ENCODE results near the gene GRHL3. TPM values are rescaled to one million over a fixed set of nuclear protein-coding genes. Genes with fewer than 3 reads are reported as not detected.

The GRHL3 gene
- total and polyA plus RNA-seq, 2 donors = 0.90 to 3.2 TPM

DNA sequence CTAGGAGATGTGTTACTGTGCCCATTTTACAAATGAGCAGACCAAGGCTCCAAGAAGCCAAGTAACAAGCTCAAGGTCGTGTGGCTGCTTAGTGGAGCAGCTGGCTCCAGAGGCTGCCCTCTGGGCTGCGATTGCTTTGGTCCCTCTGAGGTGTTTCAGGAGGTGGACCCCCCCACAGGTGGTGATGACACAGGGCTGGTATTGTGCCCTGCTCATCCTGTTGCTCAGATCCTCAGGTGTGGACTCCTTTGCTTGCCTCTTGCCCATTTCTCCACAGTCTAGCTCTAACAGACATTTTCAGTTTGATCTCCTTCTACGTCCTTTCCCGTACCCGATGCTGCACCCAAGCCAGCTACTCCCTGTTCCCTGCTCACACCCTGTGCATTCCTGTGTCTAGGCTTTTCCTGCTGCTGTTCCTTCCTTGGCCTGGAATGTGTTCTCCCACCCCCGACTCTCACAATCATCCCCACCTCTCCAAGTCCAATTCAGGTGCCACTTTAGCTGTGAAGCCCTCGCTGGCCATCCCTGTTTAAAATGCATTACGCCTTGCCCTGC is 28.1 kb upstream of the GRHL3 start:
- DNase-seq (ENCODE audit: low read depth in 6 of 9, low spot score in 9 of 9) = no peak
- no peaks in the 10 kb centered on the region for H3K9me3 ChIP-seq (ENCODE audit: control insufficient read depth in 2 of 2, insufficient read depth in 1 of 2, low read length in 1 of 2)
- H3K4me1 ChIP-seq (ENCODE audit: control insufficient read depth in 2 of 2, insufficient read depth in 2 of 2, low read length in 2 of 2) = no peaks in the 10 kb centered on the region
- H3K27me3 ChIP-seq (ENCODE audit: control insufficient read depth in 2 of 2, insufficient read depth in 1 of 2, low read length in 1 of 2) = no peaks in the 10 kb centered on the region
- H3K27ac ChIP-seq (ENCODE audit: low read depth in 1 of 2, low read length in 1 of 2) = no peak overlapping the region
- H3K4me3 ChIP-seq (ENCODE audit: low read length in 2 of 2) = no peak overlapping the region
- H3K36me3 ChIP-seq (ENCODE audit: control insufficient read depth in 2 of 2, insufficient read depth in 2 of 2, low read length in 1 of 2) = no peaks in the 10 kb centered on the region
- 91% methylated on average over 8 of the region's 8 CpGs for WGBS

DNA sequence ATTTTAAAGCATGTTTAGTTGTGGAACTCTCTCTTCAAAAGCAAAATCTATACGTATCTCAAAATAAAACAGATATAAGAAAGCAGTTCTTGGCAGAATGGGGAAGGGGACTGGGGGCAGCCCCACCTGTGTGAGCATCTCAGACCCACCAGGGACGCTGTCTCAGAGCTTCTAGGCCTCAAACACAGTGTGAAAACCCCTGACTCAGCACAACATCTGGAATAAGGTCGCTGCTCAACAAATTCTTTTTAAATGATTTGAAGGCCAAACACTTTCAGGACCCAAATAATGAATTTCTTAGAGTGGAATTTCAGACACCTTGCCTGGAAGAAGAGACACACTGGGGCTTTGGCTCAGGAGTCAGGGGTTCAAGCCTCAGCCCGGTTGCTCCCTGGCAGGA is 27.1 kb upstream of the GRHL3 start:
- no peaks in the 10 kb centered on the region for H3K4me1 ChIP-seq (ENCODE audit: control insufficient read depth in 2 of 2, insufficient read depth in 2 of 2, low read length in 2 of 2)
- H3K9me3 ChIP-seq (ENCODE audit: control insufficient read depth in 2 of 2, insufficient read depth in 1 of 2, low read length in 1 of 2) = no peaks in the 10 kb centered on the region
- no peak overlapping the region for H3K4me3 ChIP-seq (ENCODE audit: low read length in 2 of 2)
- 87% methylated on average over 4 of the region's 4 CpGs for WGBS
- no peak overlapping the region for H3K27ac ChIP-seq (ENCODE audit: low read depth in 1 of 2, low read length in 1 of 2)
- no peaks in the 10 kb centered on the region for H3K36me3 ChIP-seq (ENCODE audit: control insufficient read depth in 2 of 2, insufficient read depth in 2 of 2, low read length in 1 of 2)
- DNase-seq (ENCODE audit: low read depth in 6 of 9, low spot score in 9 of 9) = no peak
- no peaks in the 10 kb centered on the region for H3K27me3 ChIP-seq (ENCODE audit: control insufficient read depth in 2 of 2, insufficient read depth in 1 of 2, low read length in 1 of 2)

DNA sequence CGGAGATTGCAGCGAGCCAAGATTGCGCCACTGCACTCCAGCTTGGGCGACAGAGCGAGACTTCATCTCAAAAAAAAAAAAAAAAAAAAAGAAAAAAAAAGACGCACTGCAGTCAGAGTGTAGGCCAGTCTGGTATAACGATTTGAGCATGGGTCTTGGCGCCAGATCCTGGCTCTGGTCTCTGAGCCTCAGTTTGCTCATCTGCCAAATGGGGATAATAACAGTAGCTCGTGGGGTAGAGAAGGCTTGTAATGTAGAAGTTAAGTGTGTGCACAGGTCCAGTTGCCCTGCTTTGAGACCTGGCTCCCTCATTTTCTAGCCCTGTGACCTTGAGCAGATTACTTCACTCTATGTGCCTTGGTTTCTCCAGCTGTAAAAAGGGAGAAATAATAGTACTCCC is 26.3 kb upstream of the GRHL3 start:
- DNase-seq (ENCODE audit: low read depth in 6 of 9, low spot score in 9 of 9) = no peak
- Histone ChIP-seq H3K27me3 (ENCODE audit: control insufficient read depth in 2 of 2, insufficient read depth in 1 of 2, low read length in 1 of 2) (peaks cover 0 to 2% of the 10 kb centered on the region in 2 donors), H3K27ac (ENCODE audit: low read depth in 1 of 2, low read length in 1 of 2) (no peak overlapping the region), H3K4me1 (ENCODE audit: control insufficient read depth in 2 of 2, insufficient read depth in 2 of 2, low read length in 2 of 2) (no peaks in the 10 kb centered on the region), H3K9me3 (ENCODE audit: control insufficient read depth in 2 of 2, insufficient read depth in 1 of 2, low read length in 1 of 2) (no peaks in the 10 kb centered on the region), H3K36me3 (ENCODE audit: control insufficient read depth in 2 of 2, insufficient read depth in 2 of 2, low read length in 1 of 2) (no peaks in the 10 kb centered on the region), H3K4me3 (ENCODE audit: low read length in 2 of 2) (no peak overlapping the region)
- 90% methylated on average over 9 of the region's 9 CpGs for WGBS

DNA sequence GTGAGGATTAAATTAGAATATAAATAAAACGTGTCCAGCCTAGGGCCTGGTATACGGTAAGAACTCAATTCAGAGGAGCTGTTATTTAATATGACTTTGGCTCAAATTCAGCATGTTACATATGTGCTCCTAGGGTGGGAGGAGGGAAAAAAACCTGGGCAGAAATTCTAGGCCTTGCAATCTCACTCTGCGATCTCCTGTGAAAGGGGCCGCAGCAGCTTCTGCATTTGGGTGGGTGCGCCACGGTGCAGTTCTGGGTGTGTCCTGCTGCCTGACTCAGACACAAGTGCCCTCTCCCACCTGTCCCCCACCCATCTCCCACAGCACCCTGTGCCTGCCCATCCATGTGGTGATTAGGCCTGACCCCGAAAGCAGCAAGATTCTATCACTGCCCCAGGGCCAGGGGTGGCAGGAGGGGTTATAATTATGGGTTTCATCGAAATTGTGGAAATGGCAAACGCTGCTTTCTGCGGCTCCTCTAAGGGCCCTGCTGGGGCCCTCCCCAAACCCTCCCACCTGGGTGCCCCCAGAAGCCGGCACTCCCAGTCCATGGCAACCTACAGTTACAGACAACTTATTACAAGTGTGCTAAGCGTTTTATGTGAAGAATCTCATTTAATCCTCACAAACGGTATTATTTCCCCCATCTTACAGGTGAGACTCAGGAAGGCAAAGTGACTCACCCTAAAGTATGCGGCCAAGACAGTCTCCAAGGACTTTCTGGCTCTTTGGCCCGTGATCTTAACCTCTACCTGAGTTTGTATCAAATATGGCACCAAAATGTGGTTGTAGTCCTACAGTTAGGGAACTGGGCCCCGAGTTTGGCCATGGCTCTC is 25.5 kb upstream of the GRHL3 start:
- no peak for DNase-seq (ENCODE audit: low read depth in 6 of 9, low spot score in 9 of 9)
- no peaks in the 10 kb centered on the region for H3K9me3 ChIP-seq (ENCODE audit: control insufficient read depth in 2 of 2, insufficient read depth in 1 of 2, low read length in 1 of 2)
- H3K36me3 ChIP-seq (ENCODE audit: control insufficient read depth in 2 of 2, insufficient read depth in 2 of 2, low read length in 1 of 2) = no peaks in the 10 kb centered on the region
- H3K4me3 ChIP-seq (ENCODE audit: low read length in 2 of 2) = no peak overlapping the region
- 90% methylated on average over 16 of the region's 16 CpGs for WGBS
- H3K27me3 ChIP-seq (ENCODE audit: control insufficient read depth in 2 of 2, insufficient read depth in 1 of 2, low read length in 1 of 2) = peaks cover 0 to 2% of the 10 kb centered on the region in 2 donors
- no peak overlapping the region for H3K27ac ChIP-seq (ENCODE audit: low read depth in 1 of 2, low read length in 1 of 2)
- no peaks in the 10 kb centered on the region for H3K4me1 ChIP-seq (ENCODE audit: control insufficient read depth in 2 of 2, insufficient read depth in 2 of 2, low read length in 2 of 2)

DNA sequence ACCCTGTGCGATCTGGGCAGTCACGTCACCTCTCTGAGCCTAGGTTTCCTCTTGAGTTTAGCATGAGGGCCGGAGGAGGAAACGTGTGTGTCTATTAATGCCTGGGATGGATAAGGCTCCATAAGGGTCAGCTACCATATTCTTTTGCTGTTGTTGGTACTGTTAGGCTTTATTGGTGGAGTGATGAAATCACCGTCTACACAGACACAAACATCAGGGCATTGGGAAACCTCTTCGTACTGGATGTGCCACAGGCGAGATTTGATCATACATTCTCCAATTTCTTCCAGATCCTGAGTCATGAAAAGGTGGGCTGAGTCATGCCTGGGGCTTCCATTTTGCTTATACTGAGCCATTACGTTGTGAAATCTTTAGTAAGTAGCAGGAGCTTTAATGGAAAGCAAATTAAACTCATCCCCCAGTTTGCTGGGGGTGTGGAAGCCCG is 24.9 kb upstream of the GRHL3 start:
- H3K27me3 ChIP-seq (ENCODE audit: control insufficient read depth in 2 of 2, insufficient read depth in 1 of 2, low read length in 1 of 2) = peaks cover 0 to 2% of the 10 kb centered on the region in 2 donors
- no peaks in the 10 kb centered on the region for H3K36me3 ChIP-seq (ENCODE audit: control insufficient read depth in 2 of 2, insufficient read depth in 2 of 2, low read length in 1 of 2)
- H3K4me3 ChIP-seq (ENCODE audit: low read length in 2 of 2) = no peak overlapping the region
- no peak for DNase-seq (ENCODE audit: low read depth in 6 of 9, low spot score in 9 of 9)
- H3K27ac ChIP-seq (ENCODE audit: low read depth in 1 of 2, low read length in 1 of 2) = no peak overlapping the region
- WGBS = 88% methylated on average over 9 of the region's 9 CpGs
- no peaks in the 10 kb centered on the region for H3K4me1 ChIP-seq (ENCODE audit: control insufficient read depth in 2 of 2, insufficient read depth in 2 of 2, low read length in 2 of 2)
- no peaks in the 10 kb centered on the region for H3K9me3 ChIP-seq (ENCODE audit: control insufficient read depth in 2 of 2, insufficient read depth in 1 of 2, low read length in 1 of 2)

DNA sequence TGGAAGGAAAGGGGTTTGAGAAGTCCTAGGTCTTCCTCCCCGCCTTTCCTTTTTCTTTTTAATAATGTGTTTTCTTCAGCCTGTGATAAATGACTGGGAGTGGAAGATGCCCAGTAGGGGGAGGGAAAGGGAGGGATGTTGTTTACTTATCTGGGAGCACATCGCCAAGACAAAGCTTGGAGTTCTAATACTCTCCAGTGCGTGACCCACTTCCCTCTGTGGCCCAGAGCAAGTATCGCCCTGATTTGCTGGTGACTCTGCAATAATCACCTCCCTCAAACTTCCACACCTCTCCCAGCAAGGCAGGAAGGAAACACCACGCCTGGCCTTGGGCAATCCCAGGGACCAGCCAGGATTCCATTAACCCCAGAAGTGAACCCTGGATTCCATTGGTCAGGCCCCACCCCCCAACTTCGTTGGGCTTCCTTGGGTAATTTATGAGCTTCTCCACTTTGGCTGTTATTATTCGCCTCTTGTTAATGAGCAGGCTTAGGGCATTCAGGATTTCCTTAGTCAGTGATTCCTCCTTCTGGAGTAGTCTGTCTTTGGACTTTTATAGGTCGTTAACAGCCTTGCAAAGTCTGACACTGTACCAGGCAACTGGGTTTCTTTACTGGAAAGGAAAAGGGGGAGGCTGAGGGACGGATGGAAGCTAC is 24.3 kb upstream of the GRHL3 start:
- no peak overlapping the region for H3K27ac ChIP-seq (ENCODE audit: low read depth in 1 of 2, low read length in 1 of 2)
- H3K4me1 ChIP-seq (ENCODE audit: control insufficient read depth in 2 of 2, insufficient read depth in 2 of 2, low read length in 2 of 2) = no peaks in the 10 kb centered on the region
- DNase-seq (ENCODE audit: low read depth in 6 of 9, low spot score in 9 of 9) = no peak
- no peak overlapping the region for H3K4me3 ChIP-seq (ENCODE audit: low read length in 2 of 2)
- WGBS = 70% methylated on average over 9 of the region's 9 CpGs
- H3K9me3 ChIP-seq (ENCODE audit: control insufficient read depth in 2 of 2, insufficient read depth in 1 of 2, low read length in 1 of 2) = no peaks in the 10 kb centered on the region
- H3K27me3 ChIP-seq (ENCODE audit: control insufficient read depth in 2 of 2, insufficient read depth in 1 of 2, low read length in 1 of 2) = peaks cover 0 to 2% of the 10 kb centered on the region in 2 donors
- no peaks in the 10 kb centered on the region for H3K36me3 ChIP-seq (ENCODE audit: control insufficient read depth in 2 of 2, insufficient read depth in 2 of 2, low read length in 1 of 2)

DNA sequence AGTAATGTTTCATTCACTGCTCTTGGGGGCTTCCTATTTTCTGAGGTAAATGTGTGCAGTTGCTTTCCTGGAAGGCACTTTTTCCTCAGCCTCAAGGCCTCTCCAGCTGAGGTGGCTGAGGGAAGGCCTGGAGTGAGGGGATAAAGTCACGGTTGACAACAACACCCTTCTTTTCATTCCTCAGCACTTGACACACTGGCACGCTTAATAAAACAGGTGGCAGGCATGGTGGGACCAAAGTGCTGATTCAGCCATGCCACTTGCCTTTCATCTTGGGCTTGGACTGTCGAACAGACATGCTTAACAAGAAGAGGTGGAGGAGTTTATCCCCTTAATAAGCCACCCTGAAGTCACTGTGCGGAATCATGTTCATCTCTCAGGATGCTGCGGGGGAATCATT is 23.6 kb upstream of the GRHL3 start:
- WGBS = 93% methylated on average over 5 of the region's 5 CpGs
- no peaks in the 10 kb centered on the region for H3K9me3 ChIP-seq (ENCODE audit: control insufficient read depth in 2 of 2, insufficient read depth in 1 of 2, low read length in 1 of 2)
- DNase-seq (ENCODE audit: low read depth in 6 of 9, low spot score in 9 of 9) = no peak
- peaks cover 0 to 2% of the 10 kb centered on the region in 2 donors for H3K27me3 ChIP-seq (ENCODE audit: control insufficient read depth in 2 of 2, insufficient read depth in 1 of 2, low read length in 1 of 2)
- H3K27ac ChIP-seq (ENCODE audit: low read depth in 1 of 2, low read length in 1 of 2) = no peak overlapping the region
- H3K4me3 ChIP-seq (ENCODE audit: low read length in 2 of 2) = no peak overlapping the region
- no peaks in the 10 kb centered on the region for H3K4me1 ChIP-seq (ENCODE audit: control insufficient read depth in 2 of 2, insufficient read depth in 2 of 2, low read length in 2 of 2)
- H3K36me3 ChIP-seq (ENCODE audit: control insufficient read depth in 2 of 2, insufficient read depth in 2 of 2, low read length in 1 of 2) = no peaks in the 10 kb centered on the region

DNA sequence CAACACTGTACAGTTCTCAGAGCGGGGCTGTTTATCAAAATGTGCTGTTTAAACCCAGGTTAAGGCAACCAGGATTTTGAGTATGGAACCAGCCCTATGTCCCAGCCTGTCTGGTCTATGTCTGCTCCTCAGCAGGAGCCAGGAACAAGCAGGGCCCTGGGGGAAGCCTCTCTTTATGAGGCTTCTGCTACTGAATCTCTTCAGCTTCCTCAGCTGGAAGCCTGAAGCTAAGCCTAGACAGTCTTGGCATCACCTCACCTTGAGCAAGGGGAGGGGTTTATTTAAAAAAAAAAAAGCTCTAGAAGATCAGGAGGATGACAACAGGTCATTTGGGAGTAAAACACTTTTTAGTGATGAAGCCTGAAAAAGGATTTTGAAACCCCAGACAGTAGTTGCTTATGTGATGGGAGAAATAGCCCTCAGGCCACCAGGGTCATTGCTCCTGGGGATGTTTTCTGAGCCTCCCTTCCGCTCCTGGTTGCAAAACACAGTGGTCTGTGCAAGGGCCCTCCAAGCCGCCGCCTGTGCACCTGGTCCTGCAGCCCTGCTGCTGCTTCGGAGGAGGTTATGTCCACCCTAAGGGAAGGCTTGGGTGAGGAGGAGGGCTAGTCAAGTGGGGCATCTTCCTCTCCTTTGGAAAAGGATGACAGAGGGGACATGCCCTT is 21.8 kb upstream of the GRHL3 start:
- WGBS = 97% methylated on average over 5 of the region's 5 CpGs
- Histone ChIP-seq H3K4me1 (ENCODE audit: control insufficient read depth in 2 of 2, insufficient read depth in 2 of 2, low read length in 2 of 2) (no peaks in the 10 kb centered on the region), H3K4me3 (ENCODE audit: low read length in 2 of 2) (no peak overlapping the region), H3K9me3 (ENCODE audit: control insufficient read depth in 2 of 2, insufficient read depth in 1 of 2, low read length in 1 of 2) (no peaks in the 10 kb centered on the region), H3K27ac (ENCODE audit: low read depth in 1 of 2, low read length in 1 of 2) (no peak overlapping the region), H3K27me3 (ENCODE audit: control insufficient read depth in 2 of 2, insufficient read depth in 1 of 2, low read length in 1 of 2) (peaks cover 0 to 4% of the 10 kb centered on the region in 2 donors), H3K36me3 (ENCODE audit: control insufficient read depth in 2 of 2, insufficient read depth in 2 of 2, low read length in 1 of 2) (no peaks in the 10 kb centered on the region)
- DNase-seq (ENCODE audit: low read depth in 6 of 9, low spot score in 9 of 9) = no peak

DNA sequence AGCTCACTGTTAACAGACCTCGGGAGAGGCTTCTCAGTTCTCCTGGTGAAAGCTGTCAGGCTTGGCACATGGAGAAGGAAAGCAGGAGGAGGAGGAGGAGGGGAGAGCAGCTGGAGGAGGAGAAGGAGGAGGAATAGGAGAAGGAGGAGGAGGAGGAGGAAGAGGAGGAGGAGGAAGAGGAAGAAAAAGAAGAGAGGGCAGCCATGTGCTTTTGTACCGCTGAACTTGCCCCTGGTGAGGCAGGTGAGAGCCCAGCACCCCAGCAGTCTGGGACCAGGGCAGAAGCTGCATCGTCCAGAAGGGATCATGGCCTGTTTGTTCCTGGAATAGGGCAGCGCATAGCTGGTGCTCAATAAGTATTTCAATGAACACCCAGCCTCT is 21.3 kb upstream of the GRHL3 start:
- Histone ChIP-seq H3K4me1 (ENCODE audit: control insufficient read depth in 2 of 2, insufficient read depth in 2 of 2, low read length in 2 of 2) (no peaks in the 10 kb centered on the region), H3K27me3 (ENCODE audit: control insufficient read depth in 2 of 2, insufficient read depth in 1 of 2, low read length in 1 of 2) (peaks cover 0 to 4% of the 10 kb centered on the region in 2 donors), H3K36me3 (ENCODE audit: control insufficient read depth in 2 of 2, insufficient read depth in 2 of 2, low read length in 1 of 2) (no peaks in the 10 kb centered on the region), H3K27ac (ENCODE audit: low read depth in 1 of 2, low read length in 1 of 2) (no peak overlapping the region), H3K9me3 (ENCODE audit: control insufficient read depth in 2 of 2, insufficient read depth in 1 of 2, low read length in 1 of 2) (no peaks in the 10 kb centered on the region), H3K4me3 (ENCODE audit: low read length in 2 of 2) (no peak overlapping the region)
- 93% methylated on average over 4 of the region's 4 CpGs for WGBS
- DNase-seq (ENCODE audit: low read depth in 6 of 9, low spot score in 9 of 9) = no peak
